Adipose tissue (tissue), 3 donors: ENCODE measurements around the gene CMIP. TPM values are rescaled to one million over a fixed set of nuclear protein-coding genes. Genes with fewer than 3 reads are reported as not detected.

Experiments
- H3K27ac ChIP-seq: one replicate; pipeline ENCODE4 v1.5.1; 2013; ENCODE audit warnings: low read depth, low read length
- WGBS, 3 donors: extraction: QIAGEN DNeasy Blood & Tissue Kit; methylation state at CpG; one replicate each; pipeline ENCODE4 v1.1.7; 2013; 5-methylcytosine and 5-hydroxymethylcytosine counted together
- polyA plus RNA-seq, 3 donors: library from polyadenylated mRNA; stranded (reverse); fragments of 200-250 nt; gene quantifications; one replicate each; pipeline ENCODE4 v1.2.3, GENCODE V29; 2013
- donor health status: healthy with polysubstance abuse.
- donor health status: Bipolar disorder and iron deficiency.
- donor health status: healthy.

Gene CMIP
- polyA plus RNA-seq, 3 donors, result 9.2 to 22.9 (median 13.3) TPM

- H3K27ac ChIP-seq, result peak overlapping the region; percentile 29
- WGBS, 3 donors, result 74 to 81% (median 75%) methylated on average over 6 of the region's 6 CpGs
These were observed 167.1 kb downstream of the CMIP start for GRCh38 chr16:81611721-81612120.

GRCh38 chr16:81612351-81613163 is 167.9 kb downstream of the CMIP start:
- H3K27ac ChIP-seq, result peak overlapping the region; percentile 1
- 46 to 73% (median 63%) methylated on average over 17 of the region's 17 CpGs for WGBS, 3 donors

- no peak overlapping the region for H3K27ac ChIP-seq
- 59 to 83% (median 75%) methylated on average over 13 of the region's 13 CpGs for WGBS, 3 donors
These were observed 169.6 kb downstream of the CMIP start for GRCh38 chr16:81614171-81614570.

GRCh38 chr16:81614654-81615359 is 170.2 kb downstream of the CMIP start:
- WGBS, 3 donors, result 94 to 95% (median 95%) methylated on average over 6 of the region's 6 CpGs
- no peak overlapping the region for H3K27ac ChIP-seq

GRCh38 chr16:81615411-81615810 is 170.8 kb downstream of the CMIP start:
- no peak overlapping the region for H3K27ac ChIP-seq
- WGBS, 3 donors, result 96 to 98% (median 97%) methylated on average over 3 of the region's 3 CpGs

- H3K27ac ChIP-seq, result no peak overlapping the region
- WGBS, 3 donors, result 81 to 94% (median 83%) methylated on average over 12 to 14 of the region's 14 CpGs
These were observed 171.2 kb downstream of the CMIP start for GRCh38 chr16:81615833-81616232.

GRCh38 chr16:81616321-81617020 is 171.9 kb downstream of the CMIP start:
- WGBS, 3 donors, result 52 to 76% (median 56%) methylated on average over 16 to 17 of the region's 17 CpGs
- H3K27ac ChIP-seq, result no peak overlapping the region

GRCh38 chr16:81617021-81617346 is 172.4 kb downstream of the CMIP start:
- H3K27ac ChIP-seq, result no peak overlapping the region
- WGBS, 3 donors, result 42 to 82% (median 45%) methylated on average over 8 of the region's 8 CpGs

- WGBS, 3 donors, result 77 to 82% (median 78%) methylated on average over 6 of the region's 6 CpGs
- H3K27ac ChIP-seq, result no peak overlapping the region
These were observed 173.6 kb downstream of the CMIP start for GRCh38 chr16:81618187-81618586.

GRCh38 chr16:81618661-81619060 is 174.1 kb downstream of the CMIP start:
- WGBS, 3 donors, result 67 to 69% (median 68%) methylated on average over 11 of the region's 11 CpGs
- H3K27ac ChIP-seq, result no peak overlapping the region

- H3K27ac ChIP-seq, result no peak overlapping the region
- 94 to 99% (median 95%) methylated on average over 4 of the region's 4 CpGs for WGBS, 3 donors
These were observed 175.4 kb downstream of the CMIP start for GRCh38 chr16:81620029-81620428.

GRCh38 chr16:81620796-81621195 is 176.2 kb downstream of the CMIP start:
- 88 to 96% (median 94%) methylated on average over 9 of the region's 9 CpGs for WGBS, 3 donors

GRCh38 chr16:81621496-81621895 is 176.9 kb downstream of the CMIP start:
- 87 to 92% (median 90%) methylated on average over 8 of the region's 8 CpGs for WGBS, 3 donors
- H3K27ac ChIP-seq, result no peak overlapping the region

More at GRCh38 chr16:81620796-81621195, 176.2 kb downstream of the CMIP start:
- no peak overlapping the region for H3K27ac ChIP-seq

GRCh38 chr16:81623365-81624102 is 178.9 kb downstream of the CMIP start:
- WGBS, 3 donors, result 82 to 85% (median 84%) methylated on average over 5 of the region's 5 CpGs
- H3K27ac ChIP-seq, result no peak overlapping the region

GRCh38 chr16:81624403-81624759 is 179.8 kb downstream of the CMIP start:
- 96 to 99% (median 97%) methylated on average over 6 of the region's 6 CpGs for WGBS, 3 donors
- H3K27ac ChIP-seq, result no peak overlapping the region

GRCh38 chr16:81624760-81625543 is 180.3 kb downstream of the CMIP start:
- WGBS, 3 donors, result 69 to 71% (median 69%) methylated on average over 11 of the region's 11 CpGs
- no peak overlapping the region for H3K27ac ChIP-seq

- H3K27ac ChIP-seq, result no peak overlapping the region
- WGBS, 3 donors, result 25 to 59% (median 52%) methylated on average over 9 of the region's 9 CpGs
These were observed 181.0 kb downstream of the CMIP start for GRCh38 chr16:81625544-81626153.
